ENCODE data around the gene STXBP2. TPM values are rescaled to one million over a fixed set of nuclear protein-coding genes. Genes with fewer than 3 reads are reported as not detected.

Gene STXBP2
- total RNA-seq, 1 experiment from 2014 or later: 94.4 TPM

- DNase-seq (ENCODE audit: unreplicated experiment): peak; percentile 13
- no peaks in the 10 kb centered on the region for H3K27me3 Mint-ChIP-seq (ENCODE audit: insufficient read depth, unreplicated experiment)
- ChIA-PET POLR2A (interaction anchor here (0.7 to 2.3 kb wide), 8 partner anchors 8 to 105 kb away, joined by 3 to 10 read pairs (median 5); partner anchors contain the start of genes PET100 and XAB2), CTCF (interaction anchor here (0.6 to 1.6 kb wide), 6 partner anchors 13 to 281 kb away, joined by 3 to 10 read pairs (median 4); partner anchors contain the start of gene TRAPPC5)
- H3K4me1 Mint-ChIP-seq (ENCODE audit: insufficient read depth, unreplicated experiment): peaks cover 5% of the 10 kb centered on the region
- no peaks in the 10 kb centered on the region for H3K9me3 Mint-ChIP-seq (ENCODE audit: unreplicated experiment)
- TSS peak; percentile 27 for BruUV-seq (replicated peaks)
- H3K36me3 Mint-ChIP-seq (ENCODE audit: insufficient read depth, unreplicated experiment): peaks cover 7% of the 10 kb centered on the region
- peak overlapping the region; percentile 80 for H3K4me3 Mint-ChIP-seq (ENCODE audit: unreplicated experiment)
- TF ChIP-seq CTCF (IDR thresholded peaks at IDR 0.05; ENCODE audit: unreplicated experiment): no peak
- intact Hi-C loops (cut with micrococcal nuclease): no loop called here
- H3K27ac Mint-ChIP-seq (ENCODE audit: low read depth, unreplicated experiment): peak overlapping the region; percentile 90
Measured at GRCh38 chr19:7637374-7638256, 705 bp downstream of the STXBP2 start.

GRCh38 chr19:7638802-7639465 lies 2.0 kb downstream of the STXBP2 start:
- ChIA-PET POLR2A (interaction anchor here (1.7 to 2.3 kb wide), 3 partner anchors 9 to 71 kb away, joined by 6 to 9 read pairs (median 7); partner anchors contain the start of genes PET100 and XAB2), CTCF (interaction anchor here (0.6 to 1.4 kb wide), 3 partner anchors 12 to 110 kb away, joined by 3 to 5 read pairs (median 4); partner anchors contain the start of gene TRAPPC5)
- intact Hi-C loops (cut with micrococcal nuclease): no loop called here
- no peak overlapping the region for H3K27ac Mint-ChIP-seq (ENCODE audit: low read depth, unreplicated experiment)
- BruUV-seq (replicated peaks): no TSS peak
- no peak for DNase-seq (ENCODE audit: unreplicated experiment)
- H3K36me3 Mint-ChIP-seq (ENCODE audit: insufficient read depth, unreplicated experiment): peaks cover 12% of the 10 kb centered on the region
- no peak for TF ChIP-seq CTCF (IDR thresholded peaks at IDR 0.05; ENCODE audit: unreplicated experiment)
- H3K4me3 Mint-ChIP-seq (ENCODE audit: unreplicated experiment): peak overlapping the region; percentile 36
- H3K9me3 Mint-ChIP-seq (ENCODE audit: unreplicated experiment): no peaks in the 10 kb centered on the region
- H3K4me1 Mint-ChIP-seq (ENCODE audit: insufficient read depth, unreplicated experiment): peaks cover 5% of the 10 kb centered on the region
- no peaks in the 10 kb centered on the region for H3K27me3 Mint-ChIP-seq (ENCODE audit: insufficient read depth, unreplicated experiment)

- no peaks in the 10 kb centered on the region for H3K27me3 Mint-ChIP-seq (ENCODE audit: insufficient read depth, unreplicated experiment)
- intact Hi-C loops (cut with micrococcal nuclease): no loop called here
- H3K4me1 Mint-ChIP-seq (ENCODE audit: insufficient read depth, unreplicated experiment): peaks cover 5% of the 10 kb centered on the region
- no peak for TF ChIP-seq CTCF (IDR thresholded peaks at IDR 0.05; ENCODE audit: unreplicated experiment)
- no TSS peak for BruUV-seq (replicated peaks)
- no peak overlapping the region for H3K4me3 Mint-ChIP-seq (ENCODE audit: unreplicated experiment)
- no peak overlapping the region for H3K27ac Mint-ChIP-seq (ENCODE audit: low read depth, unreplicated experiment)
- no peaks in the 10 kb centered on the region for H3K9me3 Mint-ChIP-seq (ENCODE audit: unreplicated experiment)
- ChIA-PET POLR2A (no interaction called here), CTCF (no interaction called here)
- no peak for DNase-seq (ENCODE audit: unreplicated experiment)
- H3K36me3 Mint-ChIP-seq (ENCODE audit: insufficient read depth, unreplicated experiment): peaks cover 12% of the 10 kb centered on the region
Measured at GRCh38 chr19:7639863-7640348, 3.0 kb downstream of the STXBP2 start.

GRCh38 chr19:7640803-7641202 lies 3.9 kb downstream of the STXBP2 start:
- DNase-seq (ENCODE audit: unreplicated experiment): no peak
- H3K27ac Mint-ChIP-seq (ENCODE audit: low read depth, unreplicated experiment): no peak overlapping the region
- no peaks in the 10 kb centered on the region for H3K9me3 Mint-ChIP-seq (ENCODE audit: unreplicated experiment)
- H3K4me1 Mint-ChIP-seq (ENCODE audit: insufficient read depth, unreplicated experiment): peaks cover 5% of the 10 kb centered on the region
- intact Hi-C loops (cut with micrococcal nuclease): no loop called here
- H3K27me3 Mint-ChIP-seq (ENCODE audit: insufficient read depth, unreplicated experiment): no peaks in the 10 kb centered on the region
- ChIA-PET CTCF (interaction anchor here (0.5 to 2.0 kb wide), 4 partner anchors 10 to 263 kb away, joined by 3 to 11 read pairs (median 4); no protein-coding TSS in a partner anchor), POLR2A (no interaction called here)
- BruUV-seq (replicated peaks): no TSS peak
- peaks cover 12% of the 10 kb centered on the region for H3K36me3 Mint-ChIP-seq (ENCODE audit: insufficient read depth, unreplicated experiment)
- TF ChIP-seq CTCF (IDR thresholded peaks at IDR 0.05; ENCODE audit: unreplicated experiment): no peak
- H3K4me3 Mint-ChIP-seq (ENCODE audit: unreplicated experiment): no peak overlapping the region

All from MCF 10A (cell line).